Sigmoid colon (tissue), 4 donors: ENCODE data around the gene GAREM1.

Experiments
- EP300 ChIP-seq, 4 donors: sonication (generic); formaldehyde crosslinking; IDR thresholded peaks; one replicate each; pipeline ENCODE4 v1.6.1; 2017; ENCODE audit warnings: antibody characterized with exemption in 4 of 4
- TF ChIP-seq, protein P1 (sequence below), 4 experiments: fragments of 450-650 bp in 3 of 4; fragments of 200-600 bp in 1 of 4; IDR thresholded peaks; one replicate each; pipeline ENCODE4 v1.5.1; 2016 to 2019; ENCODE audit warnings: antibody characterized with exemption in 4 of 4, mild to moderate bottlenecking in 3 of 4, moderate library complexity in 2 of 4

DNA sequence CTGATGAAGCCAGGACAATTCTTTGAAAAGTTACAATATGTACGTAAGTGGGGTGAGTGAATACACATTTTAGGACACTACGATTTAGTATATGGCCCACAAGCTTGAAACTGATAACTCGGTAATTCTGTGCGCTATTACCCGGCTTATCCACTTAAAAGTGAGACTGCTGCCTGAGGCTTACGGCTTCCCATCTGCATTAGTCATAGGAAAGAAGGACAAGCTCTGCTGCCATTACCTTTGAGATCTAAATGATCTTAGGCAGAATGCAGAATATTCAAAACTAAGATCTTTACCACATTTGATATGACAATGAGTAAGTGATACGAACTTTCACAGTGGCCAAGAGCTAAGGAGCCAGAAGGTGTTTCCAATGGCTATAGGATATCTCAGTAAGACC, 133.3 kb downstream of the GAREM1 start:
- TF ChIP-seq EP300 (IDR thresholded peaks at IDR 0.05), result no peak
- TF ChIP-seq, protein P1, sequence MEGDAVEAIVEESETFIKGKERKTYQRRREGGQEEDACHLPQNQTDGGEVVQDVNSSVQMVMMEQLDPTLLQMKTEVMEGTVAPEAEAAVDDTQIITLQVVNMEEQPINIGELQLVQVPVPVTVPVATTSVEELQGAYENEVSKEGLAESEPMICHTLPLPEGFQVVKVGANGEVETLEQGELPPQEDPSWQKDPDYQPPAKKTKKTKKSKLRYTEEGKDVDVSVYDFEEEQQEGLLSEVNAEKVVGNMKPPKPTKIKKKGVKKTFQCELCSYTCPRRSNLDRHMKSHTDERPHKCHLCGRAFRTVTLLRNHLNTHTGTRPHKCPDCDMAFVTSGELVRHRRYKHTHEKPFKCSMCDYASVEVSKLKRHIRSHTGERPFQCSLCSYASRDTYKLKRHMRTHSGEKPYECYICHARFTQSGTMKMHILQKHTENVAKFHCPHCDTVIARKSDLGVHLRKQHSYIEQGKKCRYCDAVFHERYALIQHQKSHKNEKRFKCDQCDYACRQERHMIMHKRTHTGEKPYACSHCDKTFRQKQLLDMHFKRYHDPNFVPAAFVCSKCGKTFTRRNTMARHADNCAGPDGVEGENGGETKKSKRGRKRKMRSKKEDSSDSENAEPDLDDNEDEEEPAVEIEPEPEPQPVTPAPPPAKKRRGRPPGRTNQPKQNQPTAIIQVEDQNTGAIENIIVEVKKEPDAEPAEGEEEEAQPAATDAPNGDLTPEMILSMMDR (IDR thresholded peaks at IDR 0.05), result no peak
